Measurements from ENCODE around the gene SELENOF.
"Not testable (repeated sequence)": the region's sequence is repeated elsewhere in the genome, so short reads cannot be mapped to it uniquely, and the experiment has no call there.

SELENOF gene

GRCh38 chr1:86912281-86912900 is 1.5 kb downstream of the SELENOF start:
- TF ChIP-seq CTCF (IDR thresholded peaks at IDR 0.05; ENCODE audit: low read depth, low read length) (no peak), MYC (IDR thresholded peaks at IDR 0.05; ENCODE audit: low read depth, low read length) (no peak), MAX (IDR thresholded peaks at IDR 0.05; ENCODE audit: low read depth, low read length) (no peak), POLR2A (IDR thresholded peaks at IDR 0.05; ENCODE audit: extremely low read depth, insufficient read length) (no peak)
- DNase-seq (ENCODE audit: low read depth), result no peak
- peak overlapping the region; percentile 90 for H3K4me3 ChIP-seq (ENCODE audit: low read depth, low read length)

GRCh38 chr1:86906419-86906818 is 7.5 kb downstream of the SELENOF start:
- no peak overlapping the region for H3K4me3 ChIP-seq (ENCODE audit: low read depth, low read length)
- no peak for DNase-seq (ENCODE audit: low read depth)
- TF ChIP-seq POLR2A (IDR thresholded peaks at IDR 0.05; ENCODE audit: extremely low read depth, insufficient read length) (no peak), CTCF (IDR thresholded peaks at IDR 0.05; ENCODE audit: low read depth, low read length) (no peak), MAX (IDR thresholded peaks at IDR 0.05; ENCODE audit: low read depth, low read length) (no peak), MYC (IDR thresholded peaks at IDR 0.05; ENCODE audit: low read depth, low read length) (no peak)

- no peak for DNase-seq (ENCODE audit: low read depth)
- no peak for TF ChIP-seq POLR2A (IDR thresholded peaks at IDR 0.05; ENCODE audit: extremely low read depth, insufficient read length)
- TF ChIP-seq MAX (IDR thresholded peaks at IDR 0.05; ENCODE audit: low read depth, low read length), result no peak
- no peak for TF ChIP-seq MYC (IDR thresholded peaks at IDR 0.05; ENCODE audit: low read depth, low read length)
- no peak for TF ChIP-seq CTCF (IDR thresholded peaks at IDR 0.05; ENCODE audit: low read depth, low read length)
- H3K4me3 ChIP-seq (ENCODE audit: low read depth, low read length), result no peak overlapping the region
Measured at GRCh38 chr1:86905875-86906274, 8.1 kb downstream of the SELENOF start.

- H3K4me3 ChIP-seq (ENCODE audit: low read depth, low read length), result not testable (repeated sequence)
Measured at GRCh38 chr1:86899401-86899800, 14.5 kb downstream of the SELENOF start.

GRCh38 chr1:86888327-86888726 is 25.6 kb downstream of the SELENOF start:
- no peak for TF ChIP-seq POLR2A (IDR thresholded peaks at IDR 0.05; ENCODE audit: extremely low read depth, insufficient read length)
- TF ChIP-seq CTCF (IDR thresholded peaks at IDR 0.05; ENCODE audit: low read depth, low read length), result no peak
- TF ChIP-seq MYC (IDR thresholded peaks at IDR 0.05; ENCODE audit: low read depth, low read length), result no peak
- no peak for TF ChIP-seq MAX (IDR thresholded peaks at IDR 0.05; ENCODE audit: low read depth, low read length)
- DNase-seq (ENCODE audit: low read depth), result no peak
- no peak overlapping the region for H3K4me3 ChIP-seq (ENCODE audit: low read depth, low read length)

More at GRCh38 chr1:86899401-86899800, 14.5 kb downstream of the SELENOF start:
- not testable (repeated sequence) for DNase-seq (ENCODE audit: low read depth)

- no peak for TF ChIP-seq MAX (IDR thresholded peaks at IDR 0.05; ENCODE audit: low read depth, low read length)
- no peak for TF ChIP-seq POLR2A (IDR thresholded peaks at IDR 0.05; ENCODE audit: extremely low read depth, insufficient read length)
- no peak for TF ChIP-seq MYC (IDR thresholded peaks at IDR 0.05; ENCODE audit: low read depth, low read length)
- TF ChIP-seq CTCF (IDR thresholded peaks at IDR 0.05; ENCODE audit: low read depth, low read length), result no peak
- no peak for DNase-seq (ENCODE audit: low read depth)
- H3K4me3 ChIP-seq (ENCODE audit: low read depth, low read length), result no peak overlapping the region
Measured at GRCh38 chr1:86887479-86888162, 26.3 kb downstream of the SELENOF start.
